ENCODE results near the gene SMIM41.

Gene SMIM41

DNA sequence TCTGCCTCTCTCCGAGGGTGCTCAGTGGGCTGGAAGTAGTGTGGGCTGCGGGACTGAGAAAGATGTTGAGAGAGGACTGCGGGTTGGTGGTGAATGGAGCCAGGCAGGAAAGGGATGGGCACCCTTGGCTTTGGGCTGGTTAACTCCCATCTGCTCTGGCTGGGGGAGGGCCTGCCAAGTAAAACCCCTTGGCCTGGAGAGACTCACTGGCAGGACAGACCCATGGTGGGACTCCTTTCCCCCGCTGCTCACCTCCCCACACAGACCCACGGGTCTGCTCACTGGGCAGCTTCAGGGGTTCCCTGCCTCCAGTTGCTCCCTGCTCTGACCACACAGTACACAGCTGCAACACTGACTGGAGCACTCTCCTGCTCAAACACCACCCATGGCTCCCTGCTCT, 58.2 kb downstream of the SMIM41 start:
- Histone ChIP-seq H3K9me3 (ENCODE audit: control insufficient read depth in 2 of 2, low read length in 2 of 2) (no peaks in the 10 kb centered on the region), H3K27ac (ENCODE audit: low read depth in 2 of 2, low read length in 2 of 2) (no peak overlapping the region), H3K4me3 (ENCODE audit: low read length in 2 of 2) (no peak overlapping the region), H3K27me3 (ENCODE audit: control insufficient read depth in 2 of 2, insufficient read depth in 2 of 2, low read length in 2 of 2) (no peaks in the 10 kb centered on the region), H3K4me1 (ENCODE audit: control insufficient read depth in 2 of 2, insufficient read depth in 2 of 2, low read length in 2 of 2) (no peaks in the 10 kb centered on the region), H3K36me3 (ENCODE audit: control insufficient read depth in 2 of 2, insufficient read depth in 2 of 2, low read length in 2 of 2) (no peaks in the 10 kb centered on the region), H3K9ac (ENCODE audit: low read depth in 1 of 2, low read length in 2 of 2) (no peak overlapping the region)

DNA sequence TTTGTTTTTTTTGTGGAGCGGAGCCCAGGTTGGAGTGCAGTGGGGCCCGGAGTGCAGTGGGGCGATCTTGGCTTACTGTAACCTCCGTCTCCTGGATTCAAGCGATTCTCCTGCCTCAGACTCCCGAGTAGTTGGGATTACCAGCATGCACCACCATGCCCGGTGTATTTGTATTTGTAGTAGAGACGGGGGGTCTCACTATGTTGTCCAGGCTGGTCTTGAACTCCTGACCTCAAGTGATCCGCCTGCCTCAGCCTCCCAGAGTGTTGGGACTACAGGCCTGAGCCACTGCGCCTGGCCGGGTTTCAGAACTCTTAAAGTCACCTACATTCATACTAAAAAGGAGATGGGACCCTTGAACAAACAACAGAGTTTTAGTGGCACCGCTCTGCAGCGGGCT, 59.6 kb downstream of the SMIM41 start:
- no peak overlapping the region for H3K27ac ChIP-seq (ENCODE audit: low read depth in 2 of 2, low read length in 2 of 2)
- H3K9me3 ChIP-seq (ENCODE audit: control insufficient read depth in 2 of 2, low read length in 2 of 2) = no peaks in the 10 kb centered on the region
- no peak overlapping the region for H3K9ac ChIP-seq (ENCODE audit: low read depth in 1 of 2, low read length in 2 of 2)
- no peaks in the 10 kb centered on the region for H3K36me3 ChIP-seq (ENCODE audit: control insufficient read depth in 2 of 2, insufficient read depth in 2 of 2, low read length in 2 of 2)
- H3K4me3 ChIP-seq (ENCODE audit: low read length in 2 of 2) = no peak overlapping the region
- H3K27me3 ChIP-seq (ENCODE audit: control insufficient read depth in 2 of 2, insufficient read depth in 2 of 2, low read length in 2 of 2) = no peaks in the 10 kb centered on the region
- peaks cover 5 to 6% of the 10 kb centered on the region in 2 donors for H3K4me1 ChIP-seq (ENCODE audit: control insufficient read depth in 2 of 2, insufficient read depth in 2 of 2, low read length in 2 of 2)

DNA sequence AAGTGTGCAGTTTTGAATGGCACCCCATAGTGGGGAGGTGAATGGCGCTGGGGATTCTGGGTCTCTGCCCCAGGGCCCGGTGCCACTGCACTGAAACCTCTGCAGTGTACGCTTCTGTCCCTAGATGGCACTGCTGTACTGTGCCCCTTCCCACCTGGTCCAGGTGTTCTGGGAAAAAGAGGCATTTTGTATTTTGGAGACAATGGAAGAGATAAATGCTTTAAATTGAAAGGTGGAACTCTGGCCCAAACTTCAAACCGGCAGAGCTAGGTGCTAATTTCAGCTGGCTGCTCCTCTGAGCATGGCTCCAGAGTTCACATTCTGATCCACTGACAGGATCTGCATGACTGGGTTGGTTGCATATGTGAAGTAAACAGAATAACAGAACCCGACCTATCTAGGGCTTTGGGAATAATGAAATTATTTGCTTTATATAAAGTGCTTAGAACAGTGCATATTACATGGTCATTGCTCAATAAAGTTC, 60.1 kb downstream of the SMIM41 start:
- Histone ChIP-seq H3K9ac (ENCODE audit: low read depth in 1 of 2, low read length in 2 of 2) (no peak overlapping the region), H3K27me3 (ENCODE audit: control insufficient read depth in 2 of 2, insufficient read depth in 2 of 2, low read length in 2 of 2) (no peaks in the 10 kb centered on the region)

DNA sequence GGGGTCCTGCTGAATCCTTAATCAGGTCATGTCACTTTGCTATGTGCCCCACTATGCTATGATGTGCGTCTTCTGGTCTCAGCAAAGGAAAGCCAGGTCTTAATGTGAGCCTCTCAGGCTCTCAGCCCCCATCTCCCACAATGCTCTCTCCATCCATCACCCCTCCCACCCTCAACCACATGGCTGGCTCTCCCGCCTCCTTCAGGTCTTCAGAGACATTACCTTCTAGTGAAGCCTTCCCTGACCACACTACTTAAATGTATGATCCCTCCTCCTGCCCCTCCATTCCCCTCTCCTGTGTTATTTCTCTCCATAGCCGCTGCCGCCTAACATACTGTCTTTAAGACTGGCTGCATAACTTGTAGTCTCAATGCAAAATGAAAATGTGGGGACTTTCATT, 61.8 kb downstream of the SMIM41 start:
- Histone ChIP-seq H3K9ac (ENCODE audit: low read depth in 1 of 2, low read length in 2 of 2) (no peak overlapping the region), H3K9me3 (ENCODE audit: control insufficient read depth in 2 of 2, low read length in 2 of 2) (no peaks in the 10 kb centered on the region), H3K27ac (ENCODE audit: low read depth in 2 of 2, low read length in 2 of 2) (no peak overlapping the region), H3K4me3 (ENCODE audit: low read length in 2 of 2) (no peak overlapping the region), H3K27me3 (ENCODE audit: control insufficient read depth in 2 of 2, insufficient read depth in 2 of 2, low read length in 2 of 2) (no peaks in the 10 kb centered on the region), H3K36me3 (ENCODE audit: control insufficient read depth in 2 of 2, insufficient read depth in 2 of 2, low read length in 2 of 2) (no peaks in the 10 kb centered on the region), H3K4me1 (ENCODE audit: control insufficient read depth in 2 of 2, insufficient read depth in 2 of 2, low read length in 2 of 2) (peaks cover 16 to 26% of the 10 kb centered on the region in 2 donors)

More for the DNA sequence above, 60.1 kb downstream of the SMIM41 start:
- Histone ChIP-seq H3K4me1 (ENCODE audit: control insufficient read depth in 2 of 2, insufficient read depth in 2 of 2, low read length in 2 of 2) (peaks cover 8 to 11% of the 10 kb centered on the region in 2 donors), H3K9me3 (ENCODE audit: control insufficient read depth in 2 of 2, low read length in 2 of 2) (no peaks in the 10 kb centered on the region), H3K27ac (ENCODE audit: low read depth in 2 of 2, low read length in 2 of 2) (no peak overlapping the region), H3K36me3 (ENCODE audit: control insufficient read depth in 2 of 2, insufficient read depth in 2 of 2, low read length in 2 of 2) (no peaks in the 10 kb centered on the region), H3K4me3 (ENCODE audit: low read length in 2 of 2) (no peak overlapping the region)

DNA sequence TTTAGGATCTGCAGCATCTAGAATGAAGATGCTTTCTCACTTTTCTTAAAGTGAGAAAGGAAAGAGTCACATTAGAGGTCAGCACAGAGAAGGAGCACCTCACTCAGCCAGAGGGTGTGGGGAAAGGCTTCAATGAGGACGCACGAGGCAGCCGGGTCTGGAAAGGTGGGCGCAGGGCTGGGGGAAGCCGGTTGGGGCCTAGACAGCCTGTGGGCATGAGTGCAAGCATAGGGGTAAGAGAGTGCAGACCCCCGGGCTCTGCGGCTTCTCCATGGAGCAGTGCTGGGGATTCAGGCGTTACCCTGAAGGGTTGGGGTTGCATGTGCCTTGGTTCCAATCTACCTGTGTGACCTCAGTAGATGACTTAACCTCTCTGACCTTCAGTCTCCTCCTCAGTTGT, 62.4 kb downstream of the SMIM41 start:
- no peaks in the 10 kb centered on the region for H3K27me3 ChIP-seq (ENCODE audit: control insufficient read depth in 2 of 2, insufficient read depth in 2 of 2, low read length in 2 of 2)
- H3K4me1 ChIP-seq (ENCODE audit: control insufficient read depth in 2 of 2, insufficient read depth in 2 of 2, low read length in 2 of 2) = peaks cover 21 to 31% of the 10 kb centered on the region in 2 donors
- H3K4me3 ChIP-seq (ENCODE audit: low read length in 2 of 2) = no peak overlapping the region
- H3K9me3 ChIP-seq (ENCODE audit: control insufficient read depth in 2 of 2, low read length in 2 of 2) = no peaks in the 10 kb centered on the region
- H3K9ac ChIP-seq (ENCODE audit: low read depth in 1 of 2, low read length in 2 of 2) = no peak overlapping the region
- no peaks in the 10 kb centered on the region for H3K36me3 ChIP-seq (ENCODE audit: control insufficient read depth in 2 of 2, insufficient read depth in 2 of 2, low read length in 2 of 2)
- no peak overlapping the region for H3K27ac ChIP-seq (ENCODE audit: low read depth in 2 of 2, low read length in 2 of 2)

DNA sequence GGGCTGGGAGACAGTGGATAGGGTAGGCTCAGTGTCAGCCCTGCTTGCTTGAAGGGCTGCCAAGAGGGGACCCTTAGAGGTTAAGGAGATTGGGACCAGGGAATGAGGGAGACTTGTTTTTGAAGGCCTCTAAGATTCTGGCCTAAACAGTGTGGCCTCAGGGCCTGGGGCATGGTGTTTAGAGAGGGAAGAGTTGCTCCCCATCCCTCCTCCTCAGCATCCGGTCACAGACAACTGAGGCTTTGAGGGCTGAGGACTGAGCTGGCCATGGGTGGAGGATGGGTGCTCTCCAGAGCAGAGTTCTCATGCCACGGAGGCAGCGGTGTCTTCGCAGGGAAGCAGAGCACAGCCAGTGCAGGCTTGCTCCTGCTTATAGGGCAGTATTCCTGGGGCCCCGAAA, 62.9 kb downstream of the SMIM41 start:
- Histone ChIP-seq H3K4me3 (ENCODE audit: low read length in 2 of 2) (no peak overlapping the region), H3K4me1 (ENCODE audit: control insufficient read depth in 2 of 2, insufficient read depth in 2 of 2, low read length in 2 of 2) (peaks cover 26 to 35% of the 10 kb centered on the region in 2 donors), H3K9ac (ENCODE audit: low read depth in 1 of 2, low read length in 2 of 2) (no peak overlapping the region), H3K36me3 (ENCODE audit: control insufficient read depth in 2 of 2, insufficient read depth in 2 of 2, low read length in 2 of 2) (no peaks in the 10 kb centered on the region), H3K9me3 (ENCODE audit: control insufficient read depth in 2 of 2, low read length in 2 of 2) (no peaks in the 10 kb centered on the region), H3K27ac (ENCODE audit: low read depth in 2 of 2, low read length in 2 of 2) (no peak overlapping the region), H3K27me3 (ENCODE audit: control insufficient read depth in 2 of 2, insufficient read depth in 2 of 2, low read length in 2 of 2) (no peaks in the 10 kb centered on the region)

DNA sequence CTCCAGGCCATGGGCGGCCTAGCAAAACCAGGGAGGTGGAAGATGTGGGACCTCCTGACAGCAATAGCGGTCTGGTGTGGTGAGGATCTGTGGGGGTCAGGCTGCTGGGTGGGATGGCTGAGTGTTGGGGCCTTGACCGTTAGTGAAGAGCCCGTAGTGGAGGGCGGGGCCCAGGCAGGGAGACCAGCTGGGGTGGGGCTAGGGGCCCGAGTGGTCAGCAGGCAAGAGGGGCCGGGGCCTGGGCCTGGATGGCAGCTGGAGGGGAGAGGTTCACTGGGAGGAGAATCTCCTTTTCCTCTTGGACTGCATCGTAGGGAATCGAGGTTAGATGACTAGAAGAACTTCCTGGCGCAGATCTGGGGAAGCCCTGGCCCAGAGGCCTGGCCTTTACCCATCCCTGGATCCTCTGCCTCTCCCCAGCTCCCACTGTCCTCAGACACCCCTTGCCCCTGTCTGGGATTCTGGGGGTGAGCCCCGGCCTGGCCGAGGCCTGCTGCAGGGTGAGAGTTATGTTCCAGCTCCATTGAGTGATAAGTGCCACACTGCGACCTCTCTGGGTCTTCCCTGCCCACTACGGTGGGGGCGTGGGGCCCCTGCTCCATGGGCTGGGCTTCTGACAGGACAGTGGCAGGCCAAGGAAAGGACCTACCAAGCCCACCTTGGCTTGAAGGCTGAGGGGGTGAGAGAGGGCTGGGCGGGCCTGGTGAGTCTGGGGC, 65.2 kb downstream of the SMIM41 start:
- Histone ChIP-seq H3K27ac (ENCODE audit: low read depth in 2 of 2, low read length in 2 of 2) (peak overlapping the region; percentile 63 to 79), H3K4me1 (ENCODE audit: control insufficient read depth in 2 of 2, insufficient read depth in 2 of 2, low read length in 2 of 2) (peaks cover 47 to 58% of the 10 kb centered on the region in 2 donors)

DNA sequence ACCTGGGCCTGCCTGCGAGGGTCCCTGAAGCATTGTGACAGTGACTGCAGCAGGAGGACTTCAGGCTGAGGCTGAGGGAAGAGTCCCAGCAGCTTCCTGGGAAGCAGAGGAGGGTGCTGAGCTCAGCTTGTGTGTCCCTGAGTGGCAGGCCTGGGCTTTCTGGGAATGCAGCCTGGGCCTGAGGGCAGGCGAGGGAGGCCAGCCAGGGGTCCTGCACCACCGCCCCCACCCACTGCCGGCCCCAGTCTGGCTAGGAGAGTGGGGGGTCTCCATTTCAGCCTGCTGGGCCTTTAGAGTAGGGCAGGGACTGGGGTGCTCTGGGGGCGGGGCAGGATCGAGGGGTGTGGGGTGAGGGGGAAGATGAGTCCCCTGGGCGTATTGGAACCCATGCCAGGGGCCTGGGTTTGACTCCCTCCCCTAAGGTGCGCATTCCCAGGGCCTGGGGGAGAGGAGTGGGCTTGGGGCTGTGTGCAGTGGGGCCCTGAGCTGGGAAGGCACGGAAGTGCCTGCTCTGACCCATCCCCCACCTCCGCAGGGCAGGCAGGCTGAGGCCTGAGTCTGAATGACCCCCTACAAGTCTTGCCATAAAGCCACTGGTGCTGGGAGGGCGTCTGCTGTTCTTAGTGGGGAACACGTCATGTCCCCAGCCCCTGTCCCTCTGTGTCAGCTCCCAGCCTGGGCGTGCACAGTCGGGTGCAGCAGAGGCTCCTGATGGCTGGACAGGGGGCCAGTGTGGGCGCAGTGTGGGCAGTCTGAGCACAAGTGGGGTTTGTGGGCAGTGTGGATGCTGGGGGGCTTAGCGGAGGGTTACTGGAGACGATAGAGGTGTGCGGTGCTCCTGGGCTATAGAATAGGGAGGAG, 66.0 kb downstream of the SMIM41 start:
- Histone ChIP-seq H3K27me3 (ENCODE audit: control insufficient read depth in 2 of 2, insufficient read depth in 2 of 2, low read length in 2 of 2) (no peaks in the 10 kb centered on the region), H3K9me3 (ENCODE audit: control insufficient read depth in 2 of 2, low read length in 2 of 2) (no peaks in the 10 kb centered on the region), H3K4me3 (ENCODE audit: low read length in 2 of 2) (no peak overlapping the region), H3K27ac (ENCODE audit: low read depth in 2 of 2, low read length in 2 of 2) (peak overlapping the region in 1 of 2 donors; percentile 4), H3K36me3 (ENCODE audit: control insufficient read depth in 2 of 2, insufficient read depth in 2 of 2, low read length in 2 of 2) (no peaks in the 10 kb centered on the region), H3K4me1 (ENCODE audit: control insufficient read depth in 2 of 2, insufficient read depth in 2 of 2, low read length in 2 of 2) (peaks cover 53 to 66% of the 10 kb centered on the region in 2 donors), H3K9ac (ENCODE audit: low read depth in 1 of 2, low read length in 2 of 2) (peak overlapping the region in 1 of 2 donors; percentile 80)

More for the DNA sequence above, 65.2 kb downstream of the SMIM41 start:
- Histone ChIP-seq H3K36me3 (ENCODE audit: control insufficient read depth in 2 of 2, insufficient read depth in 2 of 2, low read length in 2 of 2) (no peaks in the 10 kb centered on the region), H3K4me3 (ENCODE audit: low read length in 2 of 2) (no peak overlapping the region), H3K9me3 (ENCODE audit: control insufficient read depth in 2 of 2, low read length in 2 of 2) (no peaks in the 10 kb centered on the region), H3K27me3 (ENCODE audit: control insufficient read depth in 2 of 2, insufficient read depth in 2 of 2, low read length in 2 of 2) (no peaks in the 10 kb centered on the region), H3K9ac (ENCODE audit: low read depth in 1 of 2, low read length in 2 of 2) (peak overlapping the region in 1 of 2 donors; percentile 75)

DNA sequence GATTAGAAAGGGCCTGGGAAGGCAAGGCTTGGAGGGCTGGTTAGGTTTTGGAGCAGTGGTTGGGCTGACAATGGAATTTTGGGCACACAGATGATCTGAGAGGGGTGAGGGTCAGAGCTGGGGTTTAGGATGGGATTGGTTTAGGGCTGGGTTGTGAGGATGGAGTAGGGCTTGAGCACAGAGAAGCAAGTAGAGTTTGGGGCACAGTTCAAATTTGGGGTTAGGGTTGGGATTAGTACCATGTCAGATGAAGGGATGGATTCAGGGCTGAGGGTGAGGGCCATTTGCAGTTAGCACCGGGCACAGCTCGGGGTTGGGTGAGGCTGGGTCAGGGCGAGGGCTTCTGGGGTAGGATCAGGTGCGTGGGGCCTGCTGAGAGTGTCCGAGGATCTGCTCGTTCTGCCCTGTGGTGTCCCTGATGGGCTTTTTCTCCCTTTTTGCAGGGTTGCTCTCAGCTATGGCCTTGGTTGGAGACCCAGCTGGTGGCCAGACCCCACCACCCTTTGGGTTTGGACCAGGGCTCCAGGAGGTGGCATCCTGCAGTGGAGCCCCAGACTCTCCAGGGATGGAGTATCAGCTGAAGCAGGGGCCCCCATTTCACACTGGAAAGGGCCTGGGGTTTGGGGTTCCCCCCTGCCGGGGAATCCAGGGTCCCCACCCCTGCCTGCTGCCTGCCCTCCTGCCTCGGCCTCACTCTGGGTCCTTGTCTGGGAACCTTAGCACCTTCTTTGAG, 66.8 kb downstream of the SMIM41 start:
- Histone ChIP-seq H3K36me3 (ENCODE audit: control insufficient read depth in 2 of 2, insufficient read depth in 2 of 2, low read length in 2 of 2) (no peaks in the 10 kb centered on the region), H3K27ac (ENCODE audit: low read depth in 2 of 2, low read length in 2 of 2) (peak overlapping the region; percentile 98 to 100), H3K27me3 (ENCODE audit: control insufficient read depth in 2 of 2, insufficient read depth in 2 of 2, low read length in 2 of 2) (no peaks in the 10 kb centered on the region), H3K4me1 (ENCODE audit: control insufficient read depth in 2 of 2, insufficient read depth in 2 of 2, low read length in 2 of 2) (peaks cover 55 to 70% of the 10 kb centered on the region in 2 donors), H3K4me3 (ENCODE audit: low read length in 2 of 2) (no peak overlapping the region), H3K9ac (ENCODE audit: low read depth in 1 of 2, low read length in 2 of 2) (peak overlapping the region; percentile 79 to 80), H3K9me3 (ENCODE audit: control insufficient read depth in 2 of 2, low read length in 2 of 2) (no peaks in the 10 kb centered on the region)
